Measurements from ENCODE around the gene ORC3.

GRCh38 chr6:87553159-87553765 lies 36.7 kb upstream of the ORC3 start:
- TF ChIP-seq CTCF (IDR thresholded peaks at IDR 0.05; ENCODE audit: low read depth, low read length) (no peak), POLR2A (IDR thresholded peaks at IDR 0.05; ENCODE audit: extremely low read depth, insufficient read length) (no peak)

Measured in NB4 (cell line).